DND-41 (cell line): ENCODE results near the gene GLT8D1.

ENCODE experiments used
- ATAC-seq: fragments of 200-7000 bp; cut with Tn5 transposase; 3 replicates; pipeline ENCODE4 v1.9.1; 2021; ENCODE audit warnings: low read depth; ENCODE audit not compliant: insufficient read depth
- DNase-seq: peaks from one replicate; pipeline ENCODE4 v3.0.0-alpha.2; 2020
- H2AFZ ChIP-seq: 2 replicates; pipeline ENCODE4 v1.6.0; 2012; ENCODE audit warnings: low read depth, low read length
- H3K27ac ChIP-seq: 2 replicates; pipeline ENCODE4 v1.5.1; 2012; ENCODE audit warnings: low read length, inconsistent platforms
- H3K27me3 ChIP-seq: fragments of 200-600 bp; sonication (generic); 2 replicates; pipeline ENCODE4 v1.6.0; 2012; ENCODE audit warnings: low read length, mild to moderate bottlenecking, inconsistent platforms; ENCODE audit not compliant: insufficient read depth, poor library complexity
- H3K36me3 ChIP-seq: 2 replicates; pipeline ENCODE4 v1.5.1; 2012; ENCODE audit warnings: low read length, inconsistent platforms; ENCODE audit not compliant: insufficient read depth
- H3K4me1 ChIP-seq: 2 replicates; pipeline ENCODE4 v1.5.1; 2012; ENCODE audit warnings: mild to moderate bottlenecking, low read length; ENCODE audit not compliant: insufficient read depth
- H3K4me2 ChIP-seq: 2 replicates; pipeline ENCODE4 v1.6.0; 2012; ENCODE audit warnings: mild to moderate bottlenecking, moderate library complexity, low read length, inconsistent platforms; ENCODE audit not compliant: insufficient read depth
- H3K4me3 ChIP-seq, 2 experiments: fragments of 200-600 bp in 1 of 2; shearing (Covaris generic) in 1 of 2; 2 replicates each; pipeline ENCODE4 v1.5.1; 2012 to 2016; ENCODE audit warnings: inconsistent platforms in 2 of 2, low read length in 2 of 2, mild to moderate bottlenecking in 2 of 2, low read depth in 1 of 2, moderate library complexity in 1 of 2
- H3K79me2 ChIP-seq: 2 replicates; pipeline ENCODE4 v1.6.0; 2012; ENCODE audit warnings: low read length, inconsistent platforms; ENCODE audit not compliant: insufficient read depth
- H3K9ac ChIP-seq: 2 replicates; pipeline ENCODE4 v1.6.0; 2012; ENCODE audit warnings: low read depth, mild to moderate bottlenecking, inconsistent platforms, low read length, moderate library complexity
- H3K9me3 ChIP-seq: 2 replicates; pipeline ENCODE4 v1.5.1; 2012; ENCODE audit warnings: low read length, moderate library complexity, mild to moderate bottlenecking, inconsistent platforms; ENCODE audit not compliant: insufficient read depth, severe bottlenecking
- H4K20me1 ChIP-seq: 2 replicates; pipeline ENCODE4 v1.6.0; 2012; ENCODE audit warnings: low read length; ENCODE audit not compliant: insufficient read depth
- CTCF ChIP-seq: IDR thresholded peaks from 2 replicates; pipeline ENCODE4 v1.5.1; 2012; ENCODE audit warnings: borderline replicate concordance, low read length, moderate library complexity, mild to moderate bottlenecking; ENCODE audit not compliant: poor library complexity, severe bottlenecking; ENCODE audit errors: extremely low read depth
- EZH2 ChIP-seq: IDR thresholded peaks from 3 replicates; pipeline ENCODE4 v1.6.1; 2012; ENCODE audit warnings: borderline replicate concordance, low read depth, mild to moderate bottlenecking, moderate library complexity, low read length, inconsistent platforms; ENCODE audit not compliant: severe bottlenecking

Gene GLT8D1

GRCh38 chr3:52650439-52650838 lies 55.2 kb downstream of the GLT8D1 start:
- ATAC-seq (no peak), DNase-seq (no peak)
- H3K4me1 ChIP-seq = no peaks in the 10 kb centered on the region
- no peak for TF ChIP-seq CTCF
- no peak for TF ChIP-seq EZH2
- no peak overlapping the region for H3K4me2 ChIP-seq
- H3K27me3 ChIP-seq = no peaks in the 10 kb centered on the region
- H3K27ac ChIP-seq = no peak overlapping the region
- no peak overlapping the region for H3K9ac ChIP-seq
- peaks cover 93% of the 10 kb centered on the region for H3K36me3 ChIP-seq
- no peaks in the 10 kb centered on the region for H3K9me3 ChIP-seq
- no peaks in the 10 kb centered on the region; the same call in 1 of the 2 replicates for H4K20me1 ChIP-seq
- H3K4me3 ChIP-seq = no peak overlapping the region
- no peak overlapping the region for H2AFZ ChIP-seq
- no peaks in the 10 kb centered on the region; the same call in 1 of the 2 replicates for H3K79me2 ChIP-seq

- H3K36me3 ChIP-seq = peaks cover 93% of the 10 kb centered on the region
- H3K4me1 ChIP-seq = no peaks in the 10 kb centered on the region
- H4K20me1 ChIP-seq = no peaks in the 10 kb centered on the region; the same call in 1 of the 2 replicates
- no peaks in the 10 kb centered on the region; the same call in 1 of the 2 replicates for H3K79me2 ChIP-seq
- no peak for DNase-seq
- TF ChIP-seq CTCF = no peak
- no peak for TF ChIP-seq EZH2
- H3K9me3 ChIP-seq = no peaks in the 10 kb centered on the region
- no peak overlapping the region for H3K4me3 ChIP-seq
- H3K27ac ChIP-seq = no peak overlapping the region
- no peak overlapping the region for H3K4me2 ChIP-seq
- no peak overlapping the region for H2AFZ ChIP-seq
- H3K9ac ChIP-seq = no peak overlapping the region
- H3K27me3 ChIP-seq = no peaks in the 10 kb centered on the region
- ATAC-seq = no peak
These were observed 56.0 kb downstream of the GLT8D1 start for GRCh38 chr3:52649461-52650210.

GRCh38 chr3:52645549-52645948 lies 60.0 kb downstream of the GLT8D1 start:
- no peaks in the 10 kb centered on the region; the same call in 1 of the 2 replicates for H4K20me1 ChIP-seq
- no peak for DNase-seq
- ATAC-seq = no peak
- H3K36me3 ChIP-seq = peaks cover 95% of the 10 kb centered on the region
- no peaks in the 10 kb centered on the region; the same call in 1 of the 2 replicates for H3K79me2 ChIP-seq
- no peaks in the 10 kb centered on the region for H3K9me3 ChIP-seq
- H3K4me2 ChIP-seq = no peak overlapping the region
- no peak overlapping the region for H3K9ac ChIP-seq
- H3K27ac ChIP-seq = no peak overlapping the region
- H3K27me3 ChIP-seq = no peaks in the 10 kb centered on the region
- H3K4me3 ChIP-seq = no peak overlapping the region
- TF ChIP-seq CTCF (no peak), EZH2 (no peak)
- H3K4me1 ChIP-seq = no peaks in the 10 kb centered on the region
- H2AFZ ChIP-seq = no peak overlapping the region
